Measurements from ENCODE around the gene CA11.
A peak's percentile ranks its signal among the peaks of the same experiment; 100 is the strongest.

CA11 gene

GRCh38 chr19:48645620-48646000, 377 bp downstream of the CA11 start:
- TF ChIP-seq CTCF (IDR thresholded peaks at IDR 0.05): no peak
- no peak overlapping the region for H3K27ac ChIP-seq
- peak overlapping the region; percentile 24 to 59 for H3K4me3 ChIP-seq (ENCODE audit: low read depth in 1 of 2, low read length in 1 of 2)
- H3K9me3 ChIP-seq: no peaks in the 10 kb centered on the region
- peaks cover 50% of the 10 kb centered on the region for H3K27me3 ChIP-seq
- peaks cover 17 to 20% of the 10 kb centered on the region in 2 experiments for H3K4me1 ChIP-seq (ENCODE audit: control insufficient read depth in 1 of 2, insufficient read depth in 1 of 2, low read depth in 1 of 2, low read length in 1 of 2)
- H3K36me3 ChIP-seq: no peaks in the 10 kb centered on the region

GRCh38 chr19:48644839-48645619, 958 bp downstream of the CA11 start:
- peaks cover 17 to 20% of the 10 kb centered on the region in 2 experiments for H3K4me1 ChIP-seq (ENCODE audit: control insufficient read depth in 1 of 2, insufficient read depth in 1 of 2, low read depth in 1 of 2, low read length in 1 of 2)
- no peak overlapping the region for H3K27ac ChIP-seq
- H3K36me3 ChIP-seq: no peaks in the 10 kb centered on the region
- H3K4me3 ChIP-seq (ENCODE audit: low read depth in 1 of 2, low read length in 1 of 2): peak overlapping the region; percentile 18 to 59
- peaks cover 50% of the 10 kb centered on the region for H3K27me3 ChIP-seq
- H3K9me3 ChIP-seq: no peaks in the 10 kb centered on the region
- TF ChIP-seq CTCF (IDR thresholded peaks at IDR 0.05): no peak

- peaks cover 45% of the 10 kb centered on the region for H3K27me3 ChIP-seq
- H3K4me3 ChIP-seq (ENCODE audit: low read depth in 1 of 2, low read length in 1 of 2): no peak overlapping the region
- H3K9me3 ChIP-seq: no peaks in the 10 kb centered on the region
- H3K27ac ChIP-seq: no peak overlapping the region
- peaks cover 17 to 21% of the 10 kb centered on the region in 2 experiments for H3K4me1 ChIP-seq (ENCODE audit: control insufficient read depth in 1 of 2, insufficient read depth in 1 of 2, low read depth in 1 of 2, low read length in 1 of 2)
- no peak for TF ChIP-seq CTCF (IDR thresholded peaks at IDR 0.05)
- H3K36me3 ChIP-seq: no peaks in the 10 kb centered on the region
Measured at GRCh38 chr19:48644355-48644754, 1.6 kb downstream of the CA11 start.

- Histone ChIP-seq H3K27ac (no peak overlapping the region), H3K4me3 (ENCODE audit: low read depth in 1 of 2, low read length in 1 of 2) (no peak overlapping the region), H3K36me3 (no peaks in the 10 kb centered on the region), H3K4me1 (ENCODE audit: control insufficient read depth in 1 of 2, insufficient read depth in 1 of 2, low read depth in 1 of 2, low read length in 1 of 2) (peaks cover 30 to 35% of the 10 kb centered on the region in 2 experiments), H3K9me3 (no peaks in the 10 kb centered on the region), H3K27me3 (peaks cover 38% of the 10 kb centered on the region)
- no peak for TF ChIP-seq CTCF (IDR thresholded peaks at IDR 0.05)
Measured at GRCh38 chr19:48642862-48643261, 3.1 kb downstream of the CA11 start.

GRCh38 chr19:48641850-48642249, 4.1 kb downstream of the CA11 start:
- Histone ChIP-seq H3K36me3 (no peaks in the 10 kb centered on the region), H3K27me3 (peaks cover 28% of the 10 kb centered on the region), H3K9me3 (no peaks in the 10 kb centered on the region), H3K4me1 (ENCODE audit: control insufficient read depth in 1 of 2, insufficient read depth in 1 of 2, low read depth in 1 of 2, low read length in 1 of 2) (peaks cover 38 to 43% of the 10 kb centered on the region in 2 experiments), H3K4me3 (ENCODE audit: low read depth in 1 of 2, low read length in 1 of 2) (no peak overlapping the region), H3K27ac (no peak overlapping the region)
- TF ChIP-seq CTCF (IDR thresholded peaks at IDR 0.05): no peak
